Measurements from ENCODE around the gene ERVFRD-1. TPM values are rescaled to one million over a fixed set of nuclear protein-coding genes. Genes with fewer than 3 reads are reported as not detected.
A peak's percentile ranks its signal among the peaks of the same experiment; 100 is the strongest.

The ERVFRD-1 gene
- total RNA-seq, 8 experiments from 2014 or later: 0.49 to 3.9 (median 1.1) TPM

DNA sequence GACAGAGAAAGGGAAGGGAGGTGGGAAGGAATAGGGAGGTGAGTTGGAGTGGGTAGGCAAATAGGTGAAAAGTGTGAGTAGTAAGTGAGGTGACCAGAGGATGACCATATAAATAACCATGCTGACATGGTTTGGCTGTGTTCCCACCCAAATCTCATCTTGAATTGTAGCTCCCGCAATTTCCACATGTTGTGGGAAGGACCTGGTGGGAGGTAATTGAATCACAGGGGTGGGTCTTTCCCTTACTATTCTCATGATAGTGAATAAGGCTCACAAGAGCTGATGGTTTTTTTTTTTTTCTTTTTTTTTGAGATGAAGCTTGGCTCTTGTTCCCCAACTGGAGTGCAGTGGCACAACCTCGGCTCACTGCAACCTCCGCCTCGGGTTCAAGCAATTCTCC is 39.4 kb downstream of the ERVFRD-1 start:
- no peak for ATAC-seq (replicated peaks in 6 of 8)
- no peak overlapping the region for H3K27ac ChIP-seq
- H3K4me3 ChIP-seq: no peak overlapping the region
- 74 to 100% (median 92%) methylated on average over 1 to 4 of the region's 4 CpGs; no CpG with 5 or more reads in 4 of the 10 experiments for WGBS, 10 experiments
- in situ Hi-C loops (cut with MboI; ENCODE audit: low pct_unique_long_range_greater_than_20kb in 2 of 9, low sequenced_read_pairs in 9 of 9, unreplicated experiment in 9 of 9): loop anchor here in 2 of 9 experiments (10.0 to 25.0 kb wide), 2 partner anchors 110 to 117 kb away; no protein-coding TSS in a partner anchor
- no peaks in the 10 kb centered on the region for H3K4me1 ChIP-seq (replicated peaks in 1 of 2)

GRCh38 chr6:11069760-11070159 is 41.8 kb downstream of the ERVFRD-1 start:
- H3K27ac ChIP-seq: no peak overlapping the region
- WGBS, 10 experiments: 39 to 100% (median 89%) methylated on average over 1 to 2 of the region's 2 CpGs; no CpG with 5 or more reads in 6 of the 10 experiments
- in situ Hi-C loops (cut with MboI; ENCODE audit: low pct_unique_long_range_greater_than_20kb in 2 of 9, low sequenced_read_pairs in 9 of 9, unreplicated experiment in 9 of 9): loop anchor here in 6 of 9 experiments (5.0 to 25.0 kb wide), 3 partner anchors 107 to 117 kb away; no protein-coding TSS in a partner anchor
- ATAC-seq (replicated peaks in 6 of 8): no peak
- no peak overlapping the region for H3K4me3 ChIP-seq
- no peaks in the 10 kb centered on the region for H3K4me1 ChIP-seq (replicated peaks in 1 of 2)

GRCh38 chr6:11067348-11067747 is 44.2 kb downstream of the ERVFRD-1 start:
- in situ Hi-C loops (cut with MboI; ENCODE audit: low pct_unique_long_range_greater_than_20kb in 2 of 9, low sequenced_read_pairs in 9 of 9, unreplicated experiment in 9 of 9): loop anchor here in 5 of 9 experiments (5.0 to 25.0 kb wide), 3 partner anchors 105 to 115 kb away; no protein-coding TSS in a partner anchor
- 0 to 87% (median 54%) methylated on average over 1 to 2 of the region's 2 CpGs; no CpG with 5 or more reads in 6 of the 10 experiments for WGBS, 10 experiments
- Histone ChIP-seq H3K4me3 (no peak overlapping the region), H3K4me1 (replicated peaks in 1 of 2) (no peaks in the 10 kb centered on the region), H3K27ac (no peak overlapping the region)
- no peak for ATAC-seq (replicated peaks in 6 of 8)

GRCh38 chr6:11066505-11067347 is 44.8 kb downstream of the ERVFRD-1 start:
- ATAC-seq (replicated peaks in 6 of 8): no peak
- WGBS, 10 experiments: 68 to 100% (median 90%) methylated on average over 1 to 6 of the region's 6 CpGs; no CpG with 5 or more reads in 1 of the 10 experiments
- Histone ChIP-seq H3K4me3 (no peak overlapping the region), H3K4me1 (replicated peaks in 1 of 2) (no peaks in the 10 kb centered on the region), H3K27ac (no peak overlapping the region)
- in situ Hi-C loops (cut with MboI; ENCODE audit: low pct_unique_long_range_greater_than_20kb in 2 of 9, low sequenced_read_pairs in 9 of 9, unreplicated experiment in 9 of 9): loop anchor here in 5 of 9 experiments (5.0 to 25.0 kb wide), 3 partner anchors 104 to 114 kb away; no protein-coding TSS in a partner anchor

- 52 to 100% (median 91%) methylated on average over 1 to 4 of the region's 6 CpGs; no CpG with 5 or more reads in 2 of the 10 experiments for WGBS, 10 experiments
- Histone ChIP-seq H3K4me1 (replicated peaks in 1 of 2) (no peaks in the 10 kb centered on the region), H3K27ac (no peak overlapping the region), H3K4me3 (no peak overlapping the region)
- ATAC-seq (replicated peaks in 6 of 8): no peak
- in situ Hi-C loops (cut with MboI; ENCODE audit: low pct_unique_long_range_greater_than_20kb in 2 of 9, low sequenced_read_pairs in 9 of 9, unreplicated experiment in 9 of 9): loop anchor here in 5 of 9 experiments (5.0 to 25.0 kb wide), 3 partner anchors 103 to 113 kb away; no protein-coding TSS in a partner anchor
Observed at GRCh38 chr6:11065436-11066202, 45.9 kb downstream of the ERVFRD-1 start.

DNA sequence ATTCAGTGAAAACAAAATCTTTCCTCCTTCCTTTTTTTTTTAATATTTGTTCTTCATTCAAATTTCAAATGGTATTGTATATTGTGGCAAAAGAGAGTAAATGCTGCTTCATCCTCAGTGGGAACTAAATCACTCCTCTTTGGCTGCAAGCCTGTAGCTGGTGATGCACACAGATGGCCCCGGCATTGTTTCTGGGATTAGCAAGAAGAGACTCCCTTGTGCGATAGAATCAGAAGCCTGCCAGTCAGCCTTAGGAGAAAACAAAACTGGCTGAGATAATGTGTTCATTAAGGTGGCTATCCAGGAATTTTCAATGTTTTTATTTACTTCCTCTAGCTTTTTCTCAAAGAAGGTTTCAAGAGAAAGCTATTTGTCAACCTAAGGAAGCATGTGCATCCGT is 46.7 kb downstream of the ERVFRD-1 start:
- peak in 4 of 8 experiments; percentile 50 to 64 (median 50) for ATAC-seq (replicated peaks in 6 of 8)
- in situ Hi-C loops (cut with MboI; ENCODE audit: low pct_unique_long_range_greater_than_20kb in 2 of 9, low sequenced_read_pairs in 9 of 9, unreplicated experiment in 9 of 9): loop anchor here in 5 of 9 experiments (5.0 to 25.0 kb wide), 3 partner anchors 103 to 113 kb away; no protein-coding TSS in a partner anchor
- H3K27ac ChIP-seq: no peak overlapping the region
- WGBS, 10 experiments: 0 to 94% (median 68%) methylated on average over 1 to 3 of the region's 3 CpGs; no CpG with 5 or more reads in 1 of the 10 experiments
- no peak overlapping the region for H3K4me3 ChIP-seq
- no peaks in the 10 kb centered on the region for H3K4me1 ChIP-seq (replicated peaks in 1 of 2)

DNA sequence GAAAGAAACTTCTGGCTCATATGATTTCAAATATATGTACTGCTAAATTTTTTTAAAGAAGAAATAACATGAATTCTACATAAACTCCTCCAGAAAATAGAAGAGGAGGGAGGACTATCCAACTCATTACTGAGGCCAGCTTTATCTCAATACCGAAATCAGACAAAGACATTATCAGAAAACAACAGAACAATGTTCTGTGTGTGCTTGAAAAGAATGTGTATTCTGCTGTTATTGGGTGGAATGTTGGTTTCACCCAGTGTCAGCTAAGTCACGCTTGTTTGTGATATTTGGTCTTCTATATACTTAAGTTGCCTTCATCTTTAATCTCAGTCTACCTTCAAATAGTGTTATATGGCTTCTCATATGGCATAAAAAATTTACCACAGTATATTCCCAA is 48.8 kb downstream of the ERVFRD-1 start:
- in situ Hi-C loops (cut with MboI; ENCODE audit: low pct_unique_long_range_greater_than_20kb in 2 of 9, low sequenced_read_pairs in 9 of 9, unreplicated experiment in 9 of 9): loop anchor here in 3 of 9 experiments (10.0 to 25.0 kb wide), 2 partner anchors 100 to 108 kb away; no protein-coding TSS in a partner anchor
- Histone ChIP-seq H3K27ac (no peak overlapping the region), H3K4me3 (no peak overlapping the region), H3K4me1 (replicated peaks in 1 of 2) (no peaks in the 10 kb centered on the region)
- ATAC-seq (replicated peaks in 6 of 8): no peak
- WGBS, 10 experiments: 17 to 100% (median 80%) methylated on average over 1 to 2 of the region's 2 CpGs

- WGBS, 10 experiments: 38 to 96% (median 80%) methylated on average over 2 to 4 of the region's 4 CpGs
- no peak overlapping the region for H3K27ac ChIP-seq
- no peak overlapping the region for H3K4me3 ChIP-seq
- no peak for ATAC-seq (replicated peaks in 6 of 8)
- in situ Hi-C loops (cut with MboI; ENCODE audit: low pct_unique_long_range_greater_than_20kb in 2 of 9, low sequenced_read_pairs in 9 of 9, unreplicated experiment in 9 of 9): loop anchor here in 3 of 9 experiments (10.0 to 25.0 kb wide), 2 partner anchors 100 to 107 kb away; no protein-coding TSS in a partner anchor
- H3K4me1 ChIP-seq (replicated peaks in 1 of 2): no peaks in the 10 kb centered on the region
Observed at GRCh38 chr6:11062083-11062482, 49.4 kb downstream of the ERVFRD-1 start.

DNA sequence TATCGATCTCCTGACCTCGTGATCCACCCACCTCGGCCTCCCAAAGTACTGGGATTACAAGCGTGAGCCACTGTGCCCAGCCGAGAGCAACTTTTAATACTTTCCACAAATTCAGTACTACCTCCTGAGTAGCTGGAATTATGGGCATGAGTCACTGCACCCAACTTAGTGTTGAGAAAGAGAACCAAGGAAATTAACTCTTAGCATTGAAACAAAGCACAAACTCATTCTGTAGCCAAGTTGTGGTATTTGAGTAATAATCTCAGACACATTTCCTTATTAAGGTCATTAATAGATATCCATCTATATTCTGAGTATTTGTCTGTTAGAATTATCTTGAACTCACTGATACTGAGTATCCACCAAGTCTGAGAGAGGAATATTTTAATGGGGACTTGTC is 53.1 kb downstream of the ERVFRD-1 start:
- no peak overlapping the region for H3K4me3 ChIP-seq
- in situ Hi-C loops (cut with MboI; ENCODE audit: low pct_unique_long_range_greater_than_20kb in 2 of 9, low sequenced_read_pairs in 9 of 9, unreplicated experiment in 9 of 9): loop anchor here in 1 of 9 experiments (25.0 kb wide), 1 partner anchor 96 kb away; no protein-coding TSS in a partner anchor
- no peak overlapping the region for H3K27ac ChIP-seq
- ATAC-seq (replicated peaks in 6 of 8): no peak
- H3K4me1 ChIP-seq (replicated peaks in 1 of 2): no peaks in the 10 kb centered on the region
- WGBS, 10 experiments: 20 to 100% (median 88%) methylated on average over 1 to 5 of the region's 5 CpGs; no CpG with 5 or more reads in 5 of the 10 experiments

DNA sequence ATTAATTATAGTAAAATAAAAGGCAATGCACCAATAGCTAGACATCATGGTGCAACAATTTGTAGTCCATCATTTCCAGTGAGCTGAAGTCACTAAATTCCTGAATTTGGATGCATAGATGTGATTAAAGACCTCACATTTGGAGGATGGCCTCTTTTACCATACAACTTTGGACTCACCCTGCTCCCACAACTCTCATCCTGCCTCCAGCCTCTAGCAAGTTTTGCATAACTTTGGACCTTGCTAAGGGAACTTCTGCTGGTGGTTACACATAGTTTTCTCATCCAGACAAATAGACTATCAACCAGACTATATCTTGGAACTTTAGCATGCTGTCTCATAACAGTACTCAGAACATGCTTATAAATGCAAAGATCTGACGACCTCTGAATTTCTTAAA is 54.7 kb downstream of the ERVFRD-1 start:
- no peak overlapping the region for H3K4me3 ChIP-seq
- in situ Hi-C loops (cut with MboI; ENCODE audit: low pct_unique_long_range_greater_than_20kb in 2 of 9, low sequenced_read_pairs in 9 of 9, unreplicated experiment in 9 of 9): loop anchor here in 1 of 9 experiments (25.0 kb wide), 1 partner anchor 95 kb away; no protein-coding TSS in a partner anchor
- no peak overlapping the region for H3K27ac ChIP-seq
- H3K4me1 ChIP-seq (replicated peaks in 1 of 2): no peaks in the 10 kb centered on the region
- 0 to 82% (median 38%) methylated on average over 1 of the region's 1 CpG; no CpG with 5 or more reads in 3 of the 10 experiments for WGBS, 10 experiments
- no peak for ATAC-seq (replicated peaks in 6 of 8)

- in situ Hi-C loops (cut with MboI; ENCODE audit: low pct_unique_long_range_greater_than_20kb in 2 of 9, low sequenced_read_pairs in 9 of 9, unreplicated experiment in 9 of 9): loop anchor here in 1 of 9 experiments (25.0 kb wide), 1 partner anchor 93 kb away; no protein-coding TSS in a partner anchor
- Histone ChIP-seq H3K27ac (no peak overlapping the region), H3K4me1 (replicated peaks in 1 of 2) (no peaks in the 10 kb centered on the region), H3K4me3 (no peak overlapping the region)
- ATAC-seq (replicated peaks in 6 of 8): no peak
- 40 to 88% (median 65%) methylated on average over 2 to 4 of the region's 4 CpGs for WGBS, 10 experiments
Observed at GRCh38 chr6:11055127-11055627, 56.3 kb downstream of the ERVFRD-1 start.

- ATAC-seq (replicated peaks in 6 of 8): no peak
- WGBS, 10 experiments: 50 to 100% (median 80%) methylated on average over 1 of the region's 1 CpG; no CpG with 5 or more reads in 2 of the 10 experiments
- in situ Hi-C loops (cut with MboI; ENCODE audit: low pct_unique_long_range_greater_than_20kb in 2 of 9, low sequenced_read_pairs in 9 of 9, unreplicated experiment in 9 of 9): loop anchor here in 1 of 9 experiments (25.0 kb wide), 1 partner anchor 92 kb away; no protein-coding TSS in a partner anchor
- Histone ChIP-seq H3K4me3 (no peak overlapping the region), H3K4me1 (replicated peaks in 1 of 2) (no peaks in the 10 kb centered on the region), H3K27ac (no peak overlapping the region)
Observed at GRCh38 chr6:11054722-11055121, 56.8 kb downstream of the ERVFRD-1 start.

All from motor neuron (in vitro differentiated cells).